GM12872 (cell line): Measurements from ENCODE around the gene CFAP97D2.

ENCODE experiments used
- CTCF ChIP-seq: IDR thresholded peaks from 3 replicates; pipeline ENCODE4 v1.5.1; 2011; ENCODE audit warnings: low read depth, mild to moderate bottlenecking, low read length, moderate library complexity; ENCODE audit not compliant: insufficient read depth

Gene CFAP97D2

GRCh38 chr13:114141261-114141996, 37.6 kb upstream of the CFAP97D2 start:
- no peak for TF ChIP-seq CTCF

- TF ChIP-seq CTCF, result no peak
Observed at GRCh38 chr13:114142137-114142550, 36.9 kb upstream of the CFAP97D2 start.

GRCh38 chr13:114142640-114143490, 36.2 kb upstream of the CFAP97D2 start:
- no peak for TF ChIP-seq CTCF

GRCh38 chr13:114143806-114144605, 35.1 kb upstream of the CFAP97D2 start:
- TF ChIP-seq CTCF, result peak; percentile 61

- TF ChIP-seq CTCF, result no peak
Observed at GRCh38 chr13:114144606-114145244, 34.3 kb upstream of the CFAP97D2 start.

GRCh38 chr13:114145256-114145655, 33.8 kb upstream of the CFAP97D2 start:
- no peak for TF ChIP-seq CTCF
